ENCODE data around the gene CELA2B.
"Not testable (repeated sequence)": the region's sequence is repeated elsewhere in the genome, so short reads cannot be mapped to it uniquely, and the experiment has no call there.

CELA2B gene

DNA sequence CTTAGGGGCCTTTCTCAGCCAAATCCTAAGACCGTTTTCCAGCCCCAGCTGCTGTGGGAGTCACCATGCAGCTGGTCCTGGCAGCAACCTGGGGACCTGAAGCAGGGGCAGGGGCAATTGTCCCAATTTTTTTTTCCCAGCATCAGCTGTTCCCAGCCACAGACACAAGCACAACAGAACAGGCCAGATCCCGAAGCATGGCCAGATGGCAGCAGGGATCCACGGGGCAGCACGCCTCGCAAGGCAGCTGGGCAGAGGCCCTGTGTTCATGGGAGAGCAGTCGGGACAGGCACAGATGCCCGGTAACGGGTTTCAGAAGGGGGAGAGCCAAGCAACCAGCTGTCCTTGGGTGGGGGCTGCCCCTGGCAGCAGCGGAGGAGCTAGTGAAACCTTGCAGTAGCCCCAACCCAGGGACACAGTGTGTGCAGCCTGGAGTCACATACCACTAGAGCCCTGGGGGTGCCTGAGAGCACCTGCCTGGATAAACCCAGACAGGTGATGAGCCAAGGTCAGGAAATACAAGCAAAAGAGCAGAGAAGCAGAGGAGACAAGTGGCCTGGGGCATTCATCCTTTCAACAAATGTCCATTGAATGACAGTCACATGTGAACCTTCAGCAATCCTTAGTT lies 6.0 kb upstream of the CELA2B start:
- not testable (repeated sequence) for DNase-seq

DNA sequence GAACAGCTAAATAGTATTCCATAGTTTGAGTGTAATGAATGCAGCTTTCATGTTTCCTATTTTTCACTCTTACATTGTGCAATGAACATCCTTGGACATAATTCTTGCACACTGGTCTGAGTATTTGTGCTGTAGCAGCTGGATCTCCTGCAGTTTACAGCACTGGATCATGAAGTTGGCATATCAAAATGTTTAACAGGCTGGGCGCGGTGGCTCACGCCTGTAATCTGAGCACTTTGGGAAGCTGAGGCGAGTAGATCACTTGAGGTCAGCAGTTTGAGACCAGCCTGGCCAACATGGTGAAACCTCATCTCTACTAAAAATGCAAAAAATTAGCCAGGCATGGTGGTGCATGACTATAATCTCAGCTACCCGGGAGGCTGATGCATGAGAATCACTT lies 4.8 kb upstream of the CELA2B start:
- not testable (repeated sequence) for DNase-seq

DNA sequence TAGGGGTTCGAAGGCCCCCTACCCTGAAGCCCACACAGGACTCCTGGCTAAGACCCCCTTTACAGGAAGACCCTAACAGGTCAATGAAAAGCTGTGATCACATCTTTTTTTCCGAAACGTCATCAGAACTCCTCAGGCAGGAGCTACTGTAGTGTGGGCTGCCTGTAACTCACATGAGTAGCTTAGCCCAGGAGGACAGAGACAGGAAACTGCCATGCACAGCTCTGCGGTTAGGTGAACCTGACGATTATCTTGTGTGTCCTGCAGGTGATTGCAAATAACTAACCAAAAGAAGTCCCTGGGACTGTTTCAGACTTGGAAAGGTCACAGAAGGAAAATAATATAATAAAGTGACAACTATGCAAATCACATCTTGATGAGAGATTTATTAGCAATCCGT lies 4.2 kb upstream of the CELA2B start:
- DNase-seq = not testable (repeated sequence)

DNA sequence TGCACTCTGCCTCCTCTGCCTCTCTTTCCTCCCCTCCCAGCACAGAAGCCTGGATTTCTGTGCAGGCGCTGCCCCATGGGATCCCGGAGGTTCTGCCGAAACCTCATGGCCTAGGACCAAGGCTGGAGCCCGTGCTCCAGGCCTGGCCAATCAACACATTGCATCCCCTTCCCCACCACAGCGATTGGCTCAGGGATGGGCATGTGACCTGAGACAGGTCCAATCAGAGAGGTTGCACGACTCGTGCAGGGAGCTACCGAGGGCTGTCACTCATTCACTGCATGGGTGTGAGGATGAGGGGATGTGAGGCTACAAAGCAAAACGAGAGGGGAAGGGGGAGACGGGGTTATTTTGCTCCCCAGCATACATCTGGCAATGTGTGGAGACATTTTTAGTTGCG lies 3.3 kb upstream of the CELA2B start:
- no peak for DNase-seq

DNA sequence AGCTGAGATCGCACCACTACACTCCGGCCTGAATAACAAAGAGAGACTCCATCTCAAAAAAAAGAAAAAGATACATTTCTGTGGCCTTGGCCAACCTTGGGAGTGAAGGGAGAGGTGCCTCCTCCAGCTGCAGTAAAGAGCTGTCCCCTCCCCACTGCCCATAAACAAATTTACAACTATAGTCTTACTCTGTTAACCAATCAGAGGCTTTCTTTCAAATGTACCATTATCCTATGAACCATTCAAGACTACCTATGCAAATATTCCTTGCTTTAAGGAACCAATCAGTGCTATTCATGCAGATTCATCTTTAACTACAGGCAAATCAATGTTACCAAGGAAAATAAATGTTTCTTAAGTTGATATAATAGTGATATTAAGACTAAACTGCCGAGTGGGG lies 1.0 kb downstream of the CELA2B start:
- DNase-seq = no peak

DNA sequence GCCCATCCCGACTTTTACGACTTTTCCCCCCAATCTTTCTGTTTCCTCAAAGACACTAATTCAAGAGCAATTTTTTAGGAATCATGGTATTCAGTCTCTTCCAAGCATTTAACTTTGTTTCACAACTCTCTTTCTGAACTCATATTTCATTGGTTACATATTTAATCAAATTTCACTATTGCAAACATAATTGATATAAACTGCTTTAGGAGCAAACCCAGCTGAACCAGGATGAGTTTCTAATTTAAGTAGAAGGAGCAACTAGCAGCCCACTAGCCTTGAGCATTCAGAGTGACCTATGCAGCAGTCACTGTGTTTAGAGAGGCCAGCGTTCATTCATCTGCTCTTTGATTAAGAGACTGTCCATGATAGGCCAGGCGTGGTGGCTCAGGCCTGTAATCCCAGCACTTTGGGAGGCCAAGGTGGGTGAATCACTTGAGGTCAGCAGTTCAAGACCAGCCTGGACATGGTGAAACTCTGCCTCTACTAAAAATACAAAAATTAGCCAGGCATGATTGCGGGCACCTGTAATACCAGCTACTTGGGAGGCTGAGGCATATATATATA lies 1.8 kb downstream of the CELA2B start:
- no peak for DNase-seq

DNA sequence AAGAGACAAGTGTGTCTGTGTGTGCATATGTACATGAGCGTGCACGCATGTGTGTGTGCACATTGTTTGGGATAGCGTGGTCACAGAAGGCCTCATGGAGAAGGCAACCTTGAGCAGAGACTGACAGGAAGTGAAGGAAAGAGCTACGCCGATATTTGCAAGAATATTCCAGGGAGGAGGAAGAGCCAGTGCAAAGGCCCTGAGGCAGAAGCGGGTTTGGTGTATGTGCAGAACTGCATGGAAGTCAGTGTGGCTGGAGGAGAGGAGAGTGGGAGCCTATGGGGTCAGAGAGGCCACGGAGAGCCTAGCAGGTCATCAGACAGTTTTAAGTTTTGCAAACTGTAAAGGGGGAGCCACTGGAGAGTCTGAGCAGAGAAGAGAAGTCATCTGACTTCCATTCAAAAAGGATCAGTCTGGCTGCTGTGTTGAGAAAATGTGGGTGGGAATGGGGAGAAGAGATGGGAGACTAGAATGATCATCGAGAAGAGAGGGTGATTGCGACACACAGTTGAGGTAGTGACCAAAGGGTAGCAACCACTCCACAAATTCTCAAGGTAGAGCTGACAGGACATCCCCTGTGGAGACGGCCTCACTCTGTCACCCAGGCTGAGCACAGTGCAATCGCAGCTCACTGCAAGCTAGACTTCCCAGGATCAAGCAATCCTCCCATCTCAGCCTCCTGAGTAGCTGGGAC lies 3.9 kb downstream of the CELA2B start:
- no peak for DNase-seq

DNA sequence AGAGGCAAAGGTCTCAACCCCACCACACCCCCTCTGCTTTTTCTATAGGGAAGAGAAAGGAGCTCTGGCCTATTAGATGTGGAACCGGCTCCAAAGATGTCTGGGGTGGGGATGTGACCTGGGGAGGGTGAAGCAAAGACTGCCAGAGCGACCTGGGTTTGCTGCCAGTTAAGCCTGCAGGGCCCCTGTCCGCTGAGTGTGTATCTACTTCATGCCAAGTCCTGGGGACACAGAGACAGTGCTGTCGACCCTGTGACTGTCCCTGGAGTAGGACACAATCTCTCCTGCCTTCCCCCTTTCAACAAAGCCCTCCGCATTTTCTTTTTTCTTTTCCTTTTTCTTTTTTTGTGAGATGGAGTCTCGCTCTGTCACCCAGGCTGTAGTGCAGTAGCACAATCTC lies 6.6 kb downstream of the CELA2B start:
- not testable (repeated sequence) for DNase-seq

DNA sequence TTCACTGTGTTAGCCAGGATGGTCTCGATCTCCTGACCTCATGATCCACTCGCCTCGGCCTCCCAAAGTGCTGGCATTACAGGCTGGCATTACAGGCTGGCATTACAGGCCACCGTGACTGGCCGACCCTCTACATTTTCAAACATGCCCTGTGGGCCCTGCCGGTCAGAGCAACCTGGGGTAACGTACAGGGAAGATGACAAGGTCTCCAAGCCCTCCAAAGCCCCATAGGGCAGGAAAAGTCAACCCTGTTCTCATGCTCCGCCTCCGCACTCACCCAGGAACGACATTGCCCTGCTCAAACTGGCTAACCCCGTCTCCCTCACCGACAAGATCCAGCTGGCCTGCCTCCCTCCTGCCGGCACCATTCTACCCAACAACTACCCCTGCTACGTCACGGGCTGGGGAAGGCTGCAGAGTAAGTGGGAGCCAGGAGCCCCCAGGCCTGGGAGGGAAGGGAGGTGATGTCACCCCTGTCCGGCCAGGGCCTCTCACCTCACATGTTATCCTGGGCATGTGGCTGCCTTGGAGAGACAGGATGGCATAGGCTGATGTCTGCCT lies 7.2 kb downstream of the CELA2B start:
- DNase-seq = not testable (repeated sequence)

DNA sequence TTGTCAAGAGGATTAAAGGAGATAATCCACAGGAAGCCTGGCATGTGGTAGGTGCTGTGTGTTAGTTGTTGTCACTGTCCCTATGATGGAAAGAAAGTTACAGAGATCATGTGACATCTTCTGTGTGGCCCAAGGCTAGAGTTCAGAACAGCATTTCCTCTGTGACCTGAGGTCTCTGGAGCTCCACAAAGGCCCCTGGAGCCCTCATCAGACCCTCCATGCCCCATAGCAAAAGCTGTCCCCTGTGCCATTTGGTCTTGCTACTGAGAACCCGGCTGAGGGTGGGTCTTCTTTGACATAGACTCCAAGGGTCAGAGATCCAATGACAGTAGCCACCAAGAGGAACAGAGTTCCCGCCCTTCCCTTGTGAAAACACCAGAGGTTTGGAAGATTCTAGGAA lies 8.1 kb downstream of the CELA2B start:
- no peak for DNase-seq

DNA sequence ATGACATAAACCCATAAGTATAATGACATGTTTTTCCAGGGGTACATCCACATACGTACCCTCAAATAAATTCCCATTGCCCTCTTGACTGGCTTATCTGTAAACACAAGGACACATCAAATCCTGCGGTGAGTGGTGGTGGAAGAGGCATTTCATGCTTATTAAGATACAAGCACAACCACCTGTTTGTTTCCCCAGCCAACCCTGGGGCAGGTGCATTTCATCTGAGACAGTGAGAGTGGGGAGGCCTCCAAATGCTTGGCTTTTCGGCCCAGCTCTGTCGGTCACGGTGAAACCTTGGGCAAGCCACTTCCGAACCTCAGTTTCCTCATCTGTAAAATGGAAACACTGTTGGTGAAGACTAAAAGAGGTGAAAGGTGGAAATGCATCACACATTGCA lies 8.5 kb downstream of the CELA2B start:
- not testable (repeated sequence) for DNase-seq

DNA sequence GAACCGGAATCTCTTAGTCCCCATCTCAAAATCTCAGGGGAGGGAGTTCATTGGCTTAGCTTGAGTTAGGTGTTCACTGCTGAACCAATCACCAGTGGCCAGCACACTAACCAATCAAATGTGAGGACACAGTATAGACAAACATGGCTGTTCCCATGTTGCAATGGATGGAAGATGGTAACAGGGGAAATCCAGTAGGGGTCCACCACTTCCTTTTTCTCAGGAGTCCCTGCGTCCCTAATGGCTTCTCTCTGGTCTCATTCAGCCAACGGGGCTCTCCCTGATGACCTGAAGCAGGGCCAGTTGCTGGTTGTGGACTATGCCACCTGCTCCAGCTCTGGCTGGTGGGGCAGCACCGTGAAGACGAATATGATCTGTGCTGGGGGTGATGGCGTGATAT lies 9.7 kb downstream of the CELA2B start:
- no peak for DNase-seq

DNA sequence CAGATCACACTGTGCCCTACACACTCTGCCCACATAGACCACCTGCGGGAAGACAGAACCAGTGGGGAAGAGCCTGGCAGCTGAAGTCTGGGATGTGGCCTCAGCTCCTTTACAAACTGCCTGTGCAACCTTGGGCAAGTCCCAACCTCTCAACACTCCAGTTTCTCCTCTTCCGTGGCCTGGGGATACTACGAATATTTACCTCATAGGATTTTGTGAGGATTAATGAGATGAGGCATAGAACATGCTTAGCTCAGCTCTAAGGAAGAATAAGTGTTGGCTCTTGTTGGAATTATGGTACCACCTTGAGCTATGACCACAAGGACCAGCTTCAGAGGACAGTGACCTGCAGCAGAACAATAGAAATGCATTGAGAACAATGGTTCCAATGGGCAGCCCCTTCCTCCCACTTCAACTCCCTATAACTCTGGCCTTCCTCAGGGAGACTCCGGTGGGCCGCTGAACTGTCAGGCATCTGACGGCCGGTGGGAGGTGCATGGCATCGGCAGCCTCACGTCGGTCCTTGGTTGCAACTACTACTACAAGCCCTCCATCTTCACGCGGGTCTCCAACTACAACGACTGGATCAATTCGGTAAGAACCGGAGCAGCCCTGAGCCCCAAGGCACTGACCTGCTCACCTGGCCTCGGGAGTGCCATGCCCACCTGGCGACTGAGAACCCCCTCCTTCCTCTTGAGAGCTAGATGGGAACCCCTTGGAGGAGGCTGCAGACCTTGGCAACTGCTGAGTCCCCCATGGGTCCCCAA lies 11.1 kb downstream of the CELA2B start:
- not testable (repeated sequence) for DNase-seq

DNA sequence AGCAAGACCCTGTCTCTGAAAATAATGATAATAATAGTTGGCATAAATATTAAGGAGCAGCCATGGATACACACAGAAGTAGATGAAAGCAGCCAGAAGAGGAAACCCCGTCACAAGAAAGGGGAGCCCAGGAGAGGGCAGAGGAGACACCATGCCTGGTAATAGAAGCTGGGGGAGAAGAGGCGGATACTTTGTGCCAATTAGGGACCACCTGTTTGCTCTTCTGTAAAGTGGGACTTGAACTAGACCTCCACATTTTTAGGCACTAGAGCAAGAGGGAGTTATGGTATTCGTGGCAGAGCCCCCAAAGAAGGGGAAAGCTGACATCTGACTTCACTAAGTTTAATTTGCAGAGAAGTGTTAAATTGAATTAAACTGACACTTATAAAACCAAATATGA lies 12.5 kb downstream of the CELA2B start:
- DNase-seq = no peak

DNA sequence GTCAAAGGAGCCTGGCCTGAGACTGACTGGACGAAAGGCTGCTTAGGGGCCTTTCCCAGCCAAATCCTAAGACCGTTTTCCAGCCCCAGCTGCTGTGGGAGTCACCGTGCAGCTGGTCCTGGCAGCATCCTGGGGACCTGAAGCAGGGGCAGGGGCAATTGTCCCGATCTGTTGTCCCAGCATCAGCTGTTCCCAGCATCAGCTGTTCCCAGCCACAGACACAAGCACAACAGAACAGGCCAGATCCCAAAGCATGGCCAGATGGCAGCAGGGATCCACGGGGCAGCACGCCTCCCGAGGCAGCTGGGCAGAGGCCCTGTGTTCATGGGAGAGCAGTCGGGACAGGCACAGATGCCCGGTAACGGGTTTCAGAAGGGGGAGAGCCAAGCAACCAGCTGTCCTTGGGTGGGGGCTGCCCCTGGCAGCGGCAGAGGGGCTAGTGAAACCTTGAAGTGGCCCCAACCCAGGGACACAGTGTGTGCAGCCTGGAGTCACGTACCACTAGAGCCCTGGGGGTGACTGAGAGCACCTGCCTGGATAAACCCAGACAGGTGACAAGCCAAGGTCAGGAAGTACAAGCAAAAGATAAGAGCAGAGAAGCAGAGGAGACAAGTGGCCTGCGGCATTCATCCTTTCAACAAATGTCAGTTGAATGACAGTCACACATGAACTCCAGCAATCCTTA lies 13.3 kb downstream of the CELA2B start:
- no peak for DNase-seq

DNA sequence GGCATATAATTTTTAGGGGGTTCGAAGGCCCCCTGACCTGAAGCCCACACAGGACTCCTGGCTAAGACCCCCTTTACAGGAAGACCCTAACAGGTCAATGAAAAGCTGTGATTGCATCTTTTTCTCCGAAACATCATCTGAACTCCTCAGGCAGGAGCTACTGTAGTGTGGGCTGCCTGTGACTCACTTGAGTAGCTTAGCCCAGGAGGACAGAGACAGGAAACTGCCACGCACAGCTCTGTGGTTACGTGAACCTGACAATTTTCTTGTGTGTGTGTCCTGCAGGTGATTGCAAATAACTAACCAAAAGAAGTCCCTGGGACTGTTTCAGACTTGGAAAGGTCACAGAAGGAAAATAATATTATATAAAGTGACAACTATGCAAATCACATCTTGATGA lies 15.1 kb downstream of the CELA2B start:
- not testable (repeated sequence) for DNase-seq

DNA sequence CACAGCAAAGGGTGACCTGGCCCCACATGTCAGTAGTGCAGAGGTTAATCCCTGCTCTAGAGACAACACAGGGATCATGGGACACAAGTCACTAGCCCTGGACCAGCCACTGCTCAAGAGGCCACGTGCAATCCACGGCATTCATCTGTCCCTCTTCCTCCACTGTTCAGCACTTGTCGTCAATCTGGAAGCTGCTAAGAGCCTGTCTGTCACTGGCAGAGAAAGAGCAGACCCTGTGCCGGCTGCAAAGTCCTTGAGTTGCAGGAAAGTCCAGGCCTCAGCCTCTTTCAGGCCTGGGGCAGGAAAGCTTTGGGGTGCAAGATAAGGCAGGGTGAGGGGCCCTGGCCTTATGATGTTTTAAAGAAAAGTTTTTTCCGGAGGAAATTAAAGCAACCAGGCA lies 16.7 kb downstream of the CELA2B start:
- DNase-seq = no peak

DNA sequence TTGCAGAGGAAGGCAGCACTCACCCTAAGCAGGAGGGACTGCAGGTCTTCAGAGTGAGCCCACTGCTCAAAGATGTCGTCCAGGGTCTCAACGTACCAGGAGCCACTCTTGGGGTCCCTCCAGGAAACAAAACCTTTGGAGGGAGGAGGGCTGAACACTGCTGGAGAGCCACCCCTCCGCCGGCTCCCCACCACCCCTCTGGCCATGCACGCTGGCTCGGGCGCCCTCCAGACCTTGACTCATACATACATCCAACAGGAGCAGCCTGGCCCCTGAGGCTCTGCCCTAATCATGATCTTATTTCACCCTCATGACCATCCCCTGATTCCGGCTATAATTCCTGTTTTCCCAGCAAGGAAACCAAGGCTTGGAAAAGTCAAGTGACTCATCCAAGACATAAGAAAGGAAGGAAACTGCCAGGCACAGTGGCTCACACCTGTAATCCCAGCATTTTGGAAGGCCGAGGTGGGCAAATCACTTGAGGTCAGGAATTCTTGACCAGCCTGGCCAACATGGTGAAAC lies 18.0 kb downstream of the CELA2B start:
- no peak for DNase-seq

DNA sequence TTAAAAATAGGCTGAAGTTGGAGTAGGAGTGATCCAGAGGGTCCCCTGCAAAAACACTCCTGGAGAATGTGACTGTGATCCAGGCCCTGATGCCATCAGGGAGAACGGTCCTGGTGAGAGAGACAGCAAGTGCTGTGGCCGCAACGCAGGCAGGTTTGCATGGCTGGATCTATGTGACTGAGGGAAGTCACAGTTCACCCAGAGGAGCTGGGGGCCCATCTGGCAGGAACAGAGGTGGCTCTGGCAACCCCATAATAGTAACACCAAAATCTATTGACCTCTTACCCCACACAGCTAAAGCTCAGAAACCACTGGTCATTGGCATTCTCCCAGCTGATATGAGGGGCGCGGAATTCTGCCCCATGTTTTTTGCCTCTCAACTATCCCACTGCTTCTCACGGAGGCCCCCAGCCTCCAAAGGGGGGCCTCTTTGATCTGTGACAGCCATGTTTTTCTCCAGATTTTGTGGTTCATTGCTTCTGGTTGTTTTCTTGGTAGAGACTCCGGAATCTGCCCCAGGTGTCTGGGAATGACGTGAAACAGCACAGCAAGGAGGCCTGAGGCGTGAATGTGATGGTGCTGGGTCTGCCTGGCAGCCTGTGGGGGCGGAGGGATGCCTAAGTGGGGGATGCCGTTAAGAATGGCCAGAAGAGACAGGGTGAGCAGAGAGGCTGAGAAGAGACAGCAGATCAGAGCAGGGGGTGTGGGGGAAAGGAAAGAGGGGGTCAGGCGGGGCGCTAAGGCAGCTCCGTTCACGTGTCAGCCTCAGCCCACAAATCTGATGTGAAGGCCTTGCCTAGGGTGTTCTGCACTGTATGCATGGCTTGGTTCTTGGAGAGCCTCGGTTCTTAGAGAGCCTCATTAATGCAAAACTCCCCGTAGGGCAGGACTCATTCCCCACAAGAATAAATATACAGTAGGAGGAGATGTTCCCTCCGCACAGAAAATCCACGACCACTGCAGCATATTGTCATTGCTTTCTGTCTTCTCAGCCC lies 24.6 kb downstream of the CELA2B start:
- no peak for DNase-seq

DNA sequence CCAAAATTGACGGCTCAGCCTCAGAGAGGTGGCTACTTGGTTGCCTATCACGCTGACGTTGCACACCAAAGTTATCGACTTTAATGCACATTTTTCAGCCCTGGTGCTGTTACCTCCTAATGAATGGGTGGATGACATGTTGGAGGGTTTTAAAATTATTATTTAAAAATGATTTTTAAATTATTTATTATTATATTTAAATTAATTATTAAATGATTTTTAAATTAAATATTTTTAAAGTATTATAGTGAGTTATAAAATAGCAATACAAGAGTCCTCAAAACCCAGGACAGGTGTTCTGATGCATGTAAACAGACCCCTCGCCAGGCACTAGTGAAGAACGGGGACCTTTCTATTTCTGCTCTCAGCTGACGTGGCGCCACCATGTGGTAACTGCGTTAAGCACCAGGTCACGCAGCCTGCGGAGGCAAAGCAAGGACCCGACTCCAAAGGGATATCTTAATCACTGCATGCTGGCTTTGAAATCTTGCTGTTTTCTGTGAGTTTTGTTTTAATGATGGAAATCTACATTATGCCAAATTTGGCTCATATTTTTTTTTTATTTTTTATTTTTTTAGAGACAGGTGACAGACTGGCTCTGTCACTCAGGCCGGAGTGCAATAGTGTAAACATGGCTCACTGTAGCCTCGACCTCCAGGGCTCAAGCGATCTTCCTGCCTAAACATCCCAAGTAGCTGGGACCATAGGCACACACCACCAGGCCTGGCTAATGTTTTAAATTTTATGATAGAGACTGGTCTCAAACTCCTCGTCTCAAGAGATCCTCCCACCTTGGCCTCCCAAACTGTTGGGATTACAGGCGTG lies 25.5 kb downstream of the CELA2B start:
- peak; percentile 44 for DNase-seq
